ENCODE measurements around the gene CNOT10.

DNA sequence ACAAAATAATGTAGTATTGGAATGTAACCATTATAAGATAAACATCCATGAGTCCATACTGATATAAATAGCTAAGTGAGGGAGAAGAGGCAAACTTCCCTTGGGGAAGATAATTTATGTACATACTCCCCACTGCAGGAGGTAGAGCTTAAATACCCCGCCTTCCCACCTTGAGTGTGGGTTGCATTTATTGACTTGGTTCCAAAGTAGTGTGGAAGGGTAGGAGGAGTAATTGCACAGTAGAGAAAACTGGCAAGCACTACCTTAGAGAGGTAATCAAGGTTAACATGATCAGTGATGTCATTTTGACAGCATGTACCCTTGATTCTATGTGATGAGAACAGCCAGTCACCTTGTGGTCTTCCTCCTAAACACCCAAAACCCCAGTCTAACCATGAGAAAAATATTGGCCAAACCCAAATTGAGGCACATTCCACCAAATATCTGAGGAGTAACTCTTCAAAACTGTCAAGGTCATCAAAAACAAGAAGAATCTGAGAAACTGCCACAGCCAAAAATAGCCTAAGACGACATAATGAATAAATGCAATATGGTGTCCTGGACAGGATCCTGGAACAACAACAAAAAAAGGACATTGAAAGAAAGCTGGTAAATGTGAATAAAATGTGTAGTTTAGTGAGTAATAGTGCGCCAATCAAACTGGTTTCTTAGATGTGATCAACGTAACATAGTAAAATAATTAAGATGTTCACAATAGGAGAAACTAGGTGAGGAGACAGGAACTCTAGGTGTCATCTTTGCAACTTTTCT lies 774 bp upstream of the CNOT10 start:
- TF ChIP-seq, protein P1, sequence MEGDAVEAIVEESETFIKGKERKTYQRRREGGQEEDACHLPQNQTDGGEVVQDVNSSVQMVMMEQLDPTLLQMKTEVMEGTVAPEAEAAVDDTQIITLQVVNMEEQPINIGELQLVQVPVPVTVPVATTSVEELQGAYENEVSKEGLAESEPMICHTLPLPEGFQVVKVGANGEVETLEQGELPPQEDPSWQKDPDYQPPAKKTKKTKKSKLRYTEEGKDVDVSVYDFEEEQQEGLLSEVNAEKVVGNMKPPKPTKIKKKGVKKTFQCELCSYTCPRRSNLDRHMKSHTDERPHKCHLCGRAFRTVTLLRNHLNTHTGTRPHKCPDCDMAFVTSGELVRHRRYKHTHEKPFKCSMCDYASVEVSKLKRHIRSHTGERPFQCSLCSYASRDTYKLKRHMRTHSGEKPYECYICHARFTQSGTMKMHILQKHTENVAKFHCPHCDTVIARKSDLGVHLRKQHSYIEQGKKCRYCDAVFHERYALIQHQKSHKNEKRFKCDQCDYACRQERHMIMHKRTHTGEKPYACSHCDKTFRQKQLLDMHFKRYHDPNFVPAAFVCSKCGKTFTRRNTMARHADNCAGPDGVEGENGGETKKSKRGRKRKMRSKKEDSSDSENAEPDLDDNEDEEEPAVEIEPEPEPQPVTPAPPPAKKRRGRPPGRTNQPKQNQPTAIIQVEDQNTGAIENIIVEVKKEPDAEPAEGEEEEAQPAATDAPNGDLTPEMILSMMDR (IDR thresholded peaks at IDR 0.05), result no peak
- no peak for TF ChIP-seq POLR2AphosphoS5 (IDR thresholded peaks at IDR 0.05)

Data from suprapubic skin (tissue), 3 donors.